Memory B cell (primary cell): Measurements from ENCODE around the gene SOBP.

ENCODE experiments used
- ATAC-seq: fragments of 150-1000 bp; cut with Tn5 transposase; 2 replicates; pipeline ENCODE4 v1.10.0; 2021; ENCODE audit warnings: low read depth, mild to moderate bottlenecking, moderate library complexity
- DNase-seq, 2 donors: peaks; one replicate each; pipeline ENCODE4 v3.0.0; 2022; ENCODE audit warnings: low spot score in 2 of 2
- H3K27ac Mint-ChIP-seq: one replicate; pipeline ENCODE4 v1.8.0; 2022; ENCODE audit warnings: mild to moderate bottlenecking, moderate library complexity, mixed read lengths
- H3K27me3 Mint-ChIP-seq: one replicate; pipeline ENCODE4 v1.8.0; 2022; ENCODE audit warnings: mixed read lengths
- H3K36me3 Mint-ChIP-seq: one replicate; pipeline ENCODE4 v1.8.0; 2022; ENCODE audit warnings: mild to moderate bottlenecking, mixed read lengths
- H3K4me1 Mint-ChIP-seq: one replicate; pipeline ENCODE4 v1.8.0; 2022; ENCODE audit warnings: mixed read lengths
- H3K4me3 Mint-ChIP-seq: one replicate; pipeline ENCODE4 v1.8.0; 2022; ENCODE audit warnings: mild to moderate bottlenecking, moderate library complexity, mixed read lengths
- H3K9me3 Mint-ChIP-seq: one replicate; pipeline ENCODE4 v1.8.0; 2022; ENCODE audit warnings: mixed read lengths

SOBP gene

DNA sequence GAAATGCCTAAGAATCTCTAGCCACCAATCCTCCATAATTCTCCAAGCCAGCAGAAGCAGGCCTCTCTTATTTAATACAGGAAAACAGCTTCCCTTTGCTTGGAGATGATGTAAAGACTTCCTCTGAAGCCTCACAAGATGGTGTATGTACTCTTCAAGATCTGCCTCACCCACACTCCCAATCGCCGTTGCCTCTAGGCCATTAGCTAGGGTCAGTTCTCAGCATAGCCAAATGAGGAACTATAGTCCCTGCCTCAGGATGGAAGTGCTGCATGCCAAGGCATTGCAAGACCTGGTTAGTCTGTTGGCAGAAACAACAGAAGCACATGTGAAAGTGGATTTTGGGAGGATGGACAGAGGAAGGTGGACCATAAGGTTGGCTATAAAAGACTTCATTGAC is 195.1 kb downstream of the SOBP start:
- H3K9me3 Mint-ChIP-seq, result no peaks in the 10 kb centered on the region
- no peak overlapping the region for H3K27ac Mint-ChIP-seq
- peaks cover 5% of the 10 kb centered on the region for H3K27me3 Mint-ChIP-seq
- ATAC-seq (no peak), DNase-seq (no peak)
- H3K4me3 Mint-ChIP-seq, result no peak overlapping the region
- H3K36me3 Mint-ChIP-seq, result peaks cover 3% of the 10 kb centered on the region
- H3K4me1 Mint-ChIP-seq, result no peaks in the 10 kb centered on the region

DNA sequence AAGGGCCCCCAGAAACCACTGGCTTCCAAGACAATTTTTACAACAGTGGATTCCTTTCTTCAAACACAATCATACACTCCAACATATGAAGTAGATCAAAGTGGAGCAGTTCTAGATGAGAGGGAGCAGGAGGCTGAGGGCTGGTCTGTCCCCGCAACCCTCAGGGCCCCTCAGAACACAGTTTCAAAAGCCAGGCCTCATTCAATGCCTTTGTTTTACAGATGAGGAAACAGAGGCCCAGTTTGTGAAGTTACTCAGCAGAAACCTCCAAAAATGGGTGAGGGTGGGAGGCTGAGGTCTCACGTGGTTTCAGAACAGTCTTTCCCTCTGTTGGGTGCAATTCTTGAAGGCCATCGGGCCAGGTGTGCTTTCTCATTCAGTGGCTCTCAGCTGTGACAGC is 199.3 kb downstream of the SOBP start:
- DNase-seq (no peak), ATAC-seq (no peak)
- H3K9me3 Mint-ChIP-seq, result no peaks in the 10 kb centered on the region
- no peaks in the 10 kb centered on the region for H3K4me1 Mint-ChIP-seq
- peaks cover 3% of the 10 kb centered on the region for H3K36me3 Mint-ChIP-seq
- no peak overlapping the region for H3K27ac Mint-ChIP-seq
- peaks cover 7% of the 10 kb centered on the region for H3K27me3 Mint-ChIP-seq
- H3K4me3 Mint-ChIP-seq, result no peak overlapping the region

GRCh38 chr6:107689951-107690642 is 200.2 kb downstream of the SOBP start:
- Mint-ChIP-seq H3K36me3 (peaks cover 3% of the 10 kb centered on the region), H3K4me1 (no peaks in the 10 kb centered on the region), H3K27ac (no peak overlapping the region), H3K4me3 (no peak overlapping the region), H3K27me3 (peaks cover 7% of the 10 kb centered on the region), H3K9me3 (no peaks in the 10 kb centered on the region)
- ATAC-seq (no peak), DNase-seq (no peak)

GRCh38 chr6:107690643-107691061 is 200.7 kb downstream of the SOBP start:
- Mint-ChIP-seq H3K4me3 (no peak overlapping the region), H3K27ac (no peak overlapping the region), H3K9me3 (no peaks in the 10 kb centered on the region), H3K27me3 (peaks cover 7% of the 10 kb centered on the region), H3K4me1 (no peaks in the 10 kb centered on the region), H3K36me3 (peaks cover 3% of the 10 kb centered on the region)
- DNase-seq (no peak), ATAC-seq (no peak)

DNA sequence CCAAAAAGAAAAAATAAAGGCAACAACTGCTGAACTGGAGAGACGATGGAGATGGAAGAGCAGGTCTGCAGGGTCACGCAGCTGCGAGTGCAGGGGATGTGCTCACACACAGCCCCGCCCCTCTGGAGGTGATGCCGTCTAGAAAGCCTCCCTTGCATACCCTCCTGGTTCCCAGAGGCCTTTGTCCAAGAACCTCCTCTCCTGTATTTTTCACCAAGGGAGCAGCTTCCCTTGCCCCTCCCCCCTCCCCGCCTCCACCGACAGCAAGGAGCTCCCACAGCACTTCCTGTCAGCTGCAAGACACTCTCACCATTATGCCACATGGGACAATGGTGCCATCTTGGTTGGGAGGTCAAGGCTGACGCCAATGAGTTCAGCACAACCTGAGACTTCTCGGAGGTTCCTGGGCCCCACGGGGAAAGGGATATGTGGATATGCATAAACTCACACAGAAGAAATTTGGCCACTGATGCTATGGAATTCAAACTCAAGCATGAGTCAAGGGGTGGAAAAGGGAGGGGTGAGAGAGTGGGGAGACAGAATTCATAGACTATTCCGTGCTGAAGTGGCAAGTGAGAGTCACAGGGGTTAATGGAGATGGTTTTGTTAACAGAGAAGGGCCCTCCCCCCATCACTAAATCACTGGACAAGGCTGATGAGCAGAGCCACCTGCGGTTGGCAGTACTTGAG is 201.3 kb downstream of the SOBP start:
- DNase-seq (no peak), ATAC-seq (no peak)
- H3K36me3 Mint-ChIP-seq, result peaks cover 3% of the 10 kb centered on the region
- no peaks in the 10 kb centered on the region for H3K4me1 Mint-ChIP-seq
- H3K27ac Mint-ChIP-seq, result no peak overlapping the region
- no peak overlapping the region for H3K4me3 Mint-ChIP-seq
- peaks cover 7% of the 10 kb centered on the region for H3K27me3 Mint-ChIP-seq
- H3K9me3 Mint-ChIP-seq, result no peaks in the 10 kb centered on the region

- peaks cover 7% of the 10 kb centered on the region for H3K27me3 Mint-ChIP-seq
- ATAC-seq, result no peak
- DNase-seq, result no peak
- no peak overlapping the region for H3K4me3 Mint-ChIP-seq
- H3K27ac Mint-ChIP-seq, result no peak overlapping the region
- no peaks in the 10 kb centered on the region for H3K9me3 Mint-ChIP-seq
- no peaks in the 10 kb centered on the region for H3K36me3 Mint-ChIP-seq
- no peaks in the 10 kb centered on the region for H3K4me1 Mint-ChIP-seq
These were observed 202.4 kb downstream of the SOBP start for GRCh38 chr6:107692351-107692750.

GRCh38 chr6:107695061-107695720 is 205.3 kb downstream of the SOBP start:
- no peak overlapping the region for H3K27ac Mint-ChIP-seq
- H3K9me3 Mint-ChIP-seq, result no peaks in the 10 kb centered on the region
- ATAC-seq, result no peak
- H3K36me3 Mint-ChIP-seq, result no peaks in the 10 kb centered on the region
- peaks cover 13% of the 10 kb centered on the region for H3K27me3 Mint-ChIP-seq
- H3K4me3 Mint-ChIP-seq, result no peak overlapping the region
- DNase-seq, result no peak
- H3K4me1 Mint-ChIP-seq, result no peaks in the 10 kb centered on the region

GRCh38 chr6:107697682-107698081 is 207.8 kb downstream of the SOBP start:
- H3K27me3 Mint-ChIP-seq, result peaks cover 8% of the 10 kb centered on the region
- no peak for ATAC-seq
- no peak for DNase-seq
- H3K36me3 Mint-ChIP-seq, result no peaks in the 10 kb centered on the region
- H3K27ac Mint-ChIP-seq, result no peak overlapping the region
- no peak overlapping the region for H3K4me3 Mint-ChIP-seq
- no peaks in the 10 kb centered on the region for H3K9me3 Mint-ChIP-seq
- no peaks in the 10 kb centered on the region for H3K4me1 Mint-ChIP-seq

DNA sequence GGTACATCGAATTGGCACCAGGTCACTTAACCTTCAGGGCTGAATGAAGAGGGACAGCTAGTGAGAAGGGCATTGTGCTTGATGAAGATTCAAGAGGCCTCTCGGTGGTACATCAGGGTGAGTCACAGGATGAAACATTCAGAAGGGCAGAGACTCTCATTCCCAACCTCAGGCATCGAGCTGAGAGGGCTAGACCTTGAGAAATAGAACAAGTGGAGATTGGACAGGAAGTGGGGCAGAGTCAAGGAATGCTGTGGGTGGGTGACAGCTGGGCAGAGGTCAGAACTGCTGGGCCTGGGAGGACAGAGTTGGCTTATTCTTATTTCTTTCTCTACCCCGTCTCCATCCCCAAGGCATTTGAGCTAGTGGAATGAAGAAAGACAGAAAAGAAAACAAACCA is 208.2 kb downstream of the SOBP start:
- Mint-ChIP-seq H3K4me3 (no peak overlapping the region), H3K9me3 (no peaks in the 10 kb centered on the region), H3K36me3 (no peaks in the 10 kb centered on the region), H3K27ac (no peak overlapping the region), H3K27me3 (peaks cover 8% of the 10 kb centered on the region), H3K4me1 (no peaks in the 10 kb centered on the region)
- ATAC-seq (no peak), DNase-seq (no peak)

DNA sequence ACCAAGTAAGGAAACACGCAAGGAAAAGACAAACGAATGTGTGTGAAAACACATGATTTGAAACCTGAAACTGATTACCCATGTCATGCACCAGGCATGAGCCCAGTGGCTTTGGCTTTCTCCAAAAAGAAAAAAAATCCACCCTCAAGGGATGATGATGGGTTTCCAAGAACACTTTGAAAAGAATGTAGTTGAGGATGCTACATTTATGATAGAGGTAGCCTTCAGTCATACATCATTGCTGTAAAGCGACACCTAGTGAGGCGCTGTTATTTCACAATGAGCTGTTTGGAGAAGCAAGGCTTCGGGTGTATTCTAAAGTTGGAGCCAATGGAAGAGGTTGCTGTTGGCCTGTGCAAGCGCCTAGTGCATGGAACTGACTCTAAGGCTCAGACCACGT is 209.3 kb downstream of the SOBP start:
- Mint-ChIP-seq H3K9me3 (no peaks in the 10 kb centered on the region), H3K4me1 (no peaks in the 10 kb centered on the region), H3K27ac (no peak overlapping the region), H3K27me3 (peaks cover 8% of the 10 kb centered on the region), H3K4me3 (no peak overlapping the region), H3K36me3 (no peaks in the 10 kb centered on the region)
- DNase-seq (no peak), ATAC-seq (no peak)

DNA sequence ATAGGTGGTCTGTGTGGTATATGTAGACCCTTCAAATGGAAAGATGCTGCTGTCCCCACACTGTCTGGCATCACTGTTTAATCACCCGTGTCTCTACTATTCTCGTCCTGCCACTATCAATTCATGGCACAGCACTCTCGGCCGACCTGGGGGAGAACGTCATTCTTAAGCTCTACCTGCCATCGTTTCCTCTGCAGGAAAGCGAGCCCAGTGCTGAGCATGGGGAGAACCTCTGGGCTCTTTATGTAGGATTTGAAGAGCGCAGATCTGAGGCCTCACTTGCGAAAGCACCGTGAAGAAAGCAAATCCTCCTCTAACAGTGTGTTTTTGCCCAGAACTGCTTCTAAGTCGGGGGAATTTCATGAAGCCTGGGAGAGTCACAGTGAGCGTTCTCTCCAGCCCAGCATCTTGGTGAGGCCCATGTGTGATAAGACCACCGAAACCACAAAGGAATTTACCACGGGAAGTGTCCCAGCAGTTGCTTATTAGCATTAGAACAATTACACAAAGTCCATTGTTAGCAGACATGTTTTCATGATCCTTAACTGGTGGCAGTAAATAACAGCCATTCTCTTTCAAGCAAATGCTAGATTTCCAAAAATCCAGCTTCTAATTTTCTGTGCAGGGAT is 209.9 kb downstream of the SOBP start:
- DNase-seq (no peak), ATAC-seq (no peak)
- no peak overlapping the region for H3K4me3 Mint-ChIP-seq
- H3K4me1 Mint-ChIP-seq, result peaks cover 3% of the 10 kb centered on the region
- H3K27me3 Mint-ChIP-seq, result peaks cover 8% of the 10 kb centered on the region
- H3K36me3 Mint-ChIP-seq, result no peaks in the 10 kb centered on the region
- no peak overlapping the region for H3K27ac Mint-ChIP-seq
- no peaks in the 10 kb centered on the region for H3K9me3 Mint-ChIP-seq

DNA sequence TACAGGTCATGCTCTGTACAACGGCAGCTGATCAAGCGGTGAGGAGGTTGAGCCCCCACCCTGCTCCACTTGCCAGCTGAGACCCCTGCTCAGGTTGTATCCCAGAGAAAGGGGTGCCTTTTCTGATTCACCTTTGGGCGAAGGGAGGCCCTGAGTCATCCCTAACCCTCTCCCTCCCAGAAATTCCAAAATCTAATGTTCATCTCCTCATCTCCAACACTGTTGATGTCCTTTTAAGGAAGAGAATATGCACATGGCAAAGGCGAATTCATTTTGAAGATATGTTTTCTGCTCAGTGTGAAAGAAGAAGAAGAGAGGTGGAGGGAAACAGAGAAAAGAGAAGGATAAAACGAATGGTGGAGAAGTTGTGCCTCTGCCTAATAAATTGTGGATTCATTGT is 213.7 kb downstream of the SOBP start:
- Mint-ChIP-seq H3K4me1 (peaks cover 3% of the 10 kb centered on the region), H3K36me3 (no peaks in the 10 kb centered on the region), H3K27me3 (no peaks in the 10 kb centered on the region), H3K9me3 (no peaks in the 10 kb centered on the region), H3K4me3 (no peak overlapping the region), H3K27ac (no peak overlapping the region)
- DNase-seq (no peak), ATAC-seq (no peak)

DNA sequence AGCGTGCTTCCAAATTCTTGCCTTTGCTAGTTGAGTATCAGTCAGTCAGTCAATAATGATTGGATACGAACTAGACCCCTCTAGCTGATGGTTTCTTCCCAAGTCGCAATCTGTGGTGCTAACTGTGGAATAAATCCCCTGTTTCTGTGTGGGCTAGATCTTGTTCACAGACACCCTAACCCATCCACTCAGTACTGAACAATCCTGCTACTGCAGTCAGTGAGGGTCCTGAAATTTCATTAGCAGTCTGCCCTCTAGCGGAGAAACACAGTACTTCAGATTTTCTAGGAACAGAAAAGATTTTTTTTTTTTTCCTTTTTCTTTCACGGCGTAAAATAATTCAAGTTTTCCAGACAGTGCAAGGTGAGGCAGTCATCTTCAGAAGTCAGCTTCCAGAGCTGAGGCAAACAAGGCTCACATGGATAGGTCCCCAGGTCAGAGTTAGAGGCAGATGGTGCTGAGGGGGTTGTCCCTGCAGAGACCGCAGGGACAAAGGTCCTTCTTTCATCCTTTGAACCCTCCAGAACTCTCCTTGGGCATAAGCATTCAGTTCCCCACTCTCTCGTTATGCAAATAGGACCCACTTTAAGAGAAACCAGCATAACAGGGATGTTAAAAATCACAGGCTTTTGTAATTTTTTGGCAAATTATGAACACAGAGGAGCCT is 214.6 kb downstream of the SOBP start:
- no peaks in the 10 kb centered on the region for H3K9me3 Mint-ChIP-seq
- ATAC-seq (peak; percentile 32), DNase-seq (peak; percentile 36 to 53)
- peak overlapping the region; percentile 36 for H3K4me3 Mint-ChIP-seq
- H3K27ac Mint-ChIP-seq, result peak overlapping the region; percentile 38
- H3K36me3 Mint-ChIP-seq, result peaks cover 1% of the 10 kb centered on the region
- H3K4me1 Mint-ChIP-seq, result peaks cover 6% of the 10 kb centered on the region
- no peaks in the 10 kb centered on the region for H3K27me3 Mint-ChIP-seq
